GM12864 (cell line): ENCODE results near the gene ABCC4.
A peak's percentile ranks its signal among the peaks of the same experiment; 100 is the strongest.

Experiments
- DNase-seq: peaks from one replicate; pipeline ENCODE4 v3.0.0-alpha.2; 2011; ENCODE audit warnings: low read depth
- H3K4me3 ChIP-seq: 2 replicates; pipeline ENCODE4 v1.5.1; 2011; ENCODE audit warnings: mild to moderate bottlenecking, low read depth, low read length, control low read depth
- CTCF ChIP-seq: IDR thresholded peaks from 2 replicates; pipeline ENCODE4 v1.5.1; 2011; ENCODE audit warnings: low read depth, mild to moderate bottlenecking, moderate library complexity, low read length, control low read depth, inconsistent platforms; ENCODE audit errors: missing control alignments

ABCC4 gene

GRCh38 chr13:95222733-95223018 lies 78.6 kb downstream of the ABCC4 start:
- TF ChIP-seq CTCF: peak; percentile 45
- no peak for DNase-seq
- H3K4me3 ChIP-seq: no peak overlapping the region

- no peak for TF ChIP-seq CTCF
- DNase-seq: no peak
- H3K4me3 ChIP-seq: no peak overlapping the region
Observed at GRCh38 chr13:95221971-95222732, 79.1 kb downstream of the ABCC4 start.

- no peak overlapping the region for H3K4me3 ChIP-seq
- no peak for TF ChIP-seq CTCF
- no peak for DNase-seq
Observed at GRCh38 chr13:95220611-95221010, 80.6 kb downstream of the ABCC4 start.

- no peak for TF ChIP-seq CTCF
- DNase-seq: no peak
- H3K4me3 ChIP-seq: no peak overlapping the region
Observed at GRCh38 chr13:95217920-95218830, 83.1 kb downstream of the ABCC4 start.

GRCh38 chr13:95216182-95216581 lies 85.1 kb downstream of the ABCC4 start:
- TF ChIP-seq CTCF: no peak
- no peak overlapping the region for H3K4me3 ChIP-seq
- DNase-seq: no peak

- no peak for DNase-seq
- TF ChIP-seq CTCF: no peak
- no peak overlapping the region for H3K4me3 ChIP-seq
Observed at GRCh38 chr13:95212983-95213850, 88.0 kb downstream of the ABCC4 start.
